ENCODE data around the gene PAX7.

GRCh38 chr1:18641005-18641941 lies 10.6 kb downstream of the PAX7 start:
- no peak for TF ChIP-seq CTCF (IDR thresholded peaks at IDR 0.05)
- TF ChIP-seq POLR2A (IDR thresholded peaks at IDR 0.05), result no peak

Measured in uterus (tissue), 2 donors.